ENCODE data around the gene C3orf38. TPM values are rescaled to one million over a fixed set of nuclear protein-coding genes. Genes with fewer than 3 reads are reported as not detected.

The C3orf38 gene
- total RNA-seq, 4 donors from 2014 or later, result 14.0 to 19.9 (median 18.3) TPM

GRCh38 chr3:88133711-88134263 is 16.0 kb upstream of the C3orf38 start:
- WGBS, 2 donors, result 0 to 39% methylated on average over 1 of the region's 1 CpG
- no peak for TF ChIP-seq POLR2A (IDR thresholded peaks at IDR 0.05)
- TF ChIP-seq, protein P1, sequence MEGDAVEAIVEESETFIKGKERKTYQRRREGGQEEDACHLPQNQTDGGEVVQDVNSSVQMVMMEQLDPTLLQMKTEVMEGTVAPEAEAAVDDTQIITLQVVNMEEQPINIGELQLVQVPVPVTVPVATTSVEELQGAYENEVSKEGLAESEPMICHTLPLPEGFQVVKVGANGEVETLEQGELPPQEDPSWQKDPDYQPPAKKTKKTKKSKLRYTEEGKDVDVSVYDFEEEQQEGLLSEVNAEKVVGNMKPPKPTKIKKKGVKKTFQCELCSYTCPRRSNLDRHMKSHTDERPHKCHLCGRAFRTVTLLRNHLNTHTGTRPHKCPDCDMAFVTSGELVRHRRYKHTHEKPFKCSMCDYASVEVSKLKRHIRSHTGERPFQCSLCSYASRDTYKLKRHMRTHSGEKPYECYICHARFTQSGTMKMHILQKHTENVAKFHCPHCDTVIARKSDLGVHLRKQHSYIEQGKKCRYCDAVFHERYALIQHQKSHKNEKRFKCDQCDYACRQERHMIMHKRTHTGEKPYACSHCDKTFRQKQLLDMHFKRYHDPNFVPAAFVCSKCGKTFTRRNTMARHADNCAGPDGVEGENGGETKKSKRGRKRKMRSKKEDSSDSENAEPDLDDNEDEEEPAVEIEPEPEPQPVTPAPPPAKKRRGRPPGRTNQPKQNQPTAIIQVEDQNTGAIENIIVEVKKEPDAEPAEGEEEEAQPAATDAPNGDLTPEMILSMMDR (IDR thresholded peaks at IDR 0.05), result no peak
- no peak for DNase-seq (ENCODE audit: low spot score in 2 of 2)
- intact Hi-C loops (cut with DNase I; ENCODE audit: low total_unique reads), result no loop called here
- no peak overlapping the region for H3K4me3 ChIP-seq (ENCODE audit: low read depth, poor library complexity, severe bottlenecking)

DNA sequence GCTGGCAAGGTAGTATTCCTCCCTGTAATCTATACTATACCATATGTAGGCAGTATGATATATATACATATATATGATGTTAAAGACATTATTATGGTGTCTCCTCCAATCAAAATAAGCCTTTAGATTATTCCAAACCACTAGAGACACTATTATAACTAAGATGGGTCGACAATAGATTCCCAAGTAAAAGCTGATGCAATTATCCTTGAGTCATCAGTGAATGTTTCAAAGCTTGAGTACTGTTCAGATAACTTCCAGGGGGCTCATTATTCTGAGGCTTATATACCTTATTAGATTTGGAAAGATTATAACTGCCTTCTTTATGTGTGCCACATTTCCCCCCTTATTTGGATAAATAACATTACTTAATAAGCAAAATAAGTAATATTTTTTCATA is 11.9 kb upstream of the C3orf38 start:
- WGBS, 2 donors, result 76 to 85% methylated on average over 1 of the region's 1 CpG
- no peak overlapping the region for H3K4me3 ChIP-seq (ENCODE audit: low read depth, poor library complexity, severe bottlenecking)
- no peak for DNase-seq (ENCODE audit: low spot score in 2 of 2)
- TF ChIP-seq, protein P1 (IDR thresholded peaks at IDR 0.05), result no peak
- TF ChIP-seq POLR2A (IDR thresholded peaks at IDR 0.05), result no peak
- intact Hi-C loops (cut with DNase I; ENCODE audit: low total_unique reads), result no loop called here

DNA sequence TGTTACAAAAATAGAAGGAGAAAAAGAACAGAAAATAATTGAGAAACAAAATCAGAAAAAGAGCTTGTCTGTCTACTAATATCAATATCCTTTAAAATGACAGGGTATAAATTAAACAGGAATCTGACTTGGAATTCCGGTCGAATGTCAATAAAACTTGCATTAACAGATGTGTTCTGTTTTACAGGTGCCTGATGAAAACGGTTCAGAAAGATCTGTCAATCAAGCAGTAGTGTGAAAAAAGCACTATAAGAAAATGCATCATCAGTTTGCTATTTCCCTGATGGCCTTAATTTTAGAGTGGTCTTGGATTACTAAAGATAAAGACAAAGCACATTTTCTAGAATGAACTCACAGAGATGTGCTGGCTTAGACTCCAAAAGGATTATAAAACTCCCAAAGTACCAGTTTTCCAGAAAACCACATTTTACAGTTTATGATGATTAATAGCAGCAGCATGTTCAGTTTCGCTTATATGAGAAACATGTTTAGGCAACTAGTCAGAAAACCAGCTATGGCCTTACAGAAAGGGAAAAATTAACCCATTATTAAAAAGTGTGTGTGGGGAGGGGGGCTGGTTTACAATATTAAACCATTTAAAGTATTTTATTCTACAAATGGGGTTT is 8.2 kb upstream of the C3orf38 start:
- no peak for DNase-seq (ENCODE audit: low spot score in 2 of 2)
- H3K4me3 ChIP-seq (ENCODE audit: low read depth, poor library complexity, severe bottlenecking), result no peak overlapping the region
- 24 to 28% methylated on average over 4 of the region's 4 CpGs for WGBS, 2 donors
- TF ChIP-seq POLR2A (IDR thresholded peaks at IDR 0.05), result no peak
- TF ChIP-seq, protein P1 (IDR thresholded peaks at IDR 0.05), result no peak
- intact Hi-C loops (cut with DNase I; ENCODE audit: low total_unique reads), result no loop called here

DNA sequence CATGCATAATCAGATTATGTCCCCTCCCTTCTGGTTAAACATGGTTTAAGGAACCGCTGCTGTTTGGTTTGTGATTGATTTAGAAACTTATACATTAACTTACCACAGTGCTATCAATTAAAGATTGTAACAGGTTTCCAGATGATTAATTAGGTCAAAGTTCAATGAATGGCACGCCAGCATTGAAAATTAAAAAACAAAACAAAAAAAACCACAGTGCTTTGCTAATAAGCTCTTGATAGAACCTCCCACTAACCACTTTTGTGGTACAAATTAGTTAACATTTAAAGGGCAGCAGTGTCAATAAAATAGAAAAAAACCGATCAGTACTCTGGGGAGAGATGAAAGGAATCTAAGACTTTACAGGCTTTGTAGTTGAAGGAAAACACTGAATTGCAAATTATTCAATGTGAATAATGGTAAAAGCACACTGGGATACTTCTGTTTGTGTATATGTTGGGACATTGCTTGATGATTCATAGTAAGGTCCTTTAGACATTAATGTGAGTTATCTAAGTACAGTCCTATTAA is 7.6 kb upstream of the C3orf38 start:
- WGBS, 2 donors, result 59 to 60% methylated on average over 3 of the region's 3 CpGs
- DNase-seq (ENCODE audit: low spot score in 2 of 2), result no peak
- TF ChIP-seq POLR2A (IDR thresholded peaks at IDR 0.05), result no peak
- intact Hi-C loops (cut with DNase I; ENCODE audit: low total_unique reads), result no loop called here
- H3K4me3 ChIP-seq (ENCODE audit: low read depth, poor library complexity, severe bottlenecking), result no peak overlapping the region

DNA sequence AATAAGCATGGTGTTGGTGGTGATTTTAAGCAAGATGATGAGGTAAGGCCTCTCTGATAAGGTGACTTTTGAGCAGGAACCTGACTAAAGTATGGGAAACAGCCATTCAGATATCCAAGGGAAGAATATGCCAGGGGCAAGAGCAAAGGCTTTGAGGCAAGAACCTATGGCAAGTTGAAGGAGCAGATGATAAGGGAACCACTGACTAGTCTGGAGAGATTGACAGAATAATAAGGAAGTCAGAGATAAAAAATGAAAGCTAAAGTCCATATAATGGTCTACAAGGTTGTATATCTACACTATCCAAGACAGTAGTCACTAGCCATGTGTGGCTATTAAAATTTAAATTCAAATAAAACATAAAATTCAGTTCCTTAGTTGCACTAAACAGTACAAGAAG is 2.5 kb upstream of the C3orf38 start:
- intact Hi-C loops (cut with DNase I; ENCODE audit: low total_unique reads), result no loop called here
- TF ChIP-seq POLR2A (IDR thresholded peaks at IDR 0.05), result no peak
- TF ChIP-seq, protein P1 (IDR thresholded peaks at IDR 0.05), result no peak
- no peak overlapping the region for H3K4me3 ChIP-seq (ENCODE audit: low read depth, poor library complexity, severe bottlenecking)
- DNase-seq (ENCODE audit: low spot score in 2 of 2), result no peak

GRCh38 chr3:88148651-88149050 is 1.1 kb upstream of the C3orf38 start:
- no peak for DNase-seq (ENCODE audit: low spot score in 2 of 2)
- WGBS, 2 donors, result 70 to 71% methylated on average over 17 of the region's 17 CpGs
- intact Hi-C loops (cut with DNase I; ENCODE audit: low total_unique reads), result no loop called here
- no peak for TF ChIP-seq POLR2A (IDR thresholded peaks at IDR 0.05)
- TF ChIP-seq, protein P1 (IDR thresholded peaks at IDR 0.05), result no peak
- peak overlapping the region; percentile 90 for H3K4me3 ChIP-seq (ENCODE audit: low read depth, poor library complexity, severe bottlenecking)

Data from lower leg skin (tissue), 4 donors.